ENCODE results near the gene GPAT3.
A peak's percentile ranks its signal among the peaks of the same experiment; 100 is the strongest.

Gene GPAT3

GRCh38 chr4:83629945-83630721 lies 94.2 kb downstream of the GPAT3 start (continued):
- no peak for TF ChIP-seq ZBTB6 (tag by site-specific recombination; IDR thresholded peaks at IDR 0.05)
- TF ChIP-seq KLF16 (tag by site-specific recombination; IDR thresholded peaks at IDR 0.05), result no peak
- no peak for TF ChIP-seq ZNF777 (tag by site-specific recombination; IDR thresholded peaks at IDR 0.05; ENCODE audit: borderline replicate concordance)
- no peak for TF ChIP-seq ZNF26 (tag by site-specific recombination; IDR thresholded peaks at IDR 0.05)
- TF ChIP-seq ZNF426 (tag by site-specific recombination; IDR thresholded peaks at IDR 0.05), result no peak
- no peak for TF ChIP-seq ZNF138 (tag by site-specific recombination; IDR thresholded peaks at IDR 0.05; ENCODE audit: borderline replicate concordance)
- no peak for TF ChIP-seq ZNF560 (tag by site-specific recombination; IDR thresholded peaks at IDR 0.05; ENCODE audit: borderline replicate concordance)
- TF ChIP-seq YY2 (tag by site-specific recombination; IDR thresholded peaks at IDR 0.05), result no peak
- TF ChIP-seq ZSCAN5A (tag by site-specific recombination; IDR thresholded peaks at IDR 0.05), result no peak
- TF ChIP-seq REPIN1 (tag by site-specific recombination; IDR thresholded peaks at IDR 0.05; ENCODE audit: low read depth), result no peak
- TF ChIP-seq ZBTB21 (tag by site-specific recombination; IDR thresholded peaks at IDR 0.05), result no peak
- peak; percentile 60 for TF ChIP-seq ZNF18 (tag by site-specific recombination; IDR thresholded peaks at IDR 0.05)
- TF ChIP-seq TRIM28 (IDR thresholded peaks at IDR 0.05; ENCODE audit: borderline replicate concordance, low read length), result no peak
- TF ChIP-seq ZNF747 (tag by site-specific recombination; IDR thresholded peaks at IDR 0.05), result no peak

- H3K36me3 ChIP-seq (ENCODE audit: control insufficient read depth in 2 of 2, insufficient read depth in 1 of 2, low read length in 2 of 2), result no peaks in the 10 kb centered on the region
- H3K9me3 ChIP-seq (ENCODE audit: control insufficient read depth, insufficient read depth, low read depth, low read length), result no peaks in the 10 kb centered on the region
- no peaks in the 10 kb centered on the region for H3K4me1 ChIP-seq (ENCODE audit: control insufficient read depth, insufficient read depth, low read length)
- ChIA-PET POLR2A (no interaction called here), CTCF (interaction anchor here (0.8 kb wide), 1 partner anchor 8 kb away, joined by 5 read pairs; no protein-coding TSS in a partner anchor)
- H3K4me3 ChIP-seq (ENCODE audit: low read depth, low read length), result no peak overlapping the region
- H3K27ac ChIP-seq (ENCODE audit: extremely low read depth, low read depth, low read length), result no peak overlapping the region
- no peak for TF ChIP-seq ZNF280C (tag by site-specific recombination; IDR thresholded peaks at IDR 0.05)
- no peak for TF ChIP-seq ZNF561 (tag by site-specific recombination; IDR thresholded peaks at IDR 0.05; ENCODE audit: borderline replicate concordance)
- no peak for TF ChIP-seq ZBTB10 (tag by site-specific recombination; IDR thresholded peaks at IDR 0.05)
- no peak for TF ChIP-seq PBX3 (CRISPR knock-in tag; IDR thresholded peaks at IDR 0.05)
- TF ChIP-seq ZNF654 (tag by site-specific recombination; IDR thresholded peaks at IDR 0.05; ENCODE audit: low read depth), result no peak
- TF ChIP-seq ZNF580 (tag by site-specific recombination; IDR thresholded peaks at IDR 0.05), result no peak
- TF ChIP-seq ZNF398 (tag by site-specific recombination; IDR thresholded peaks at IDR 0.05), result no peak
Measured at GRCh38 chr4:83631066-83631465, 95.2 kb downstream of the GPAT3 start.
